Karpas-422 (cell line): ENCODE data around the gene MAP7D1. TPM values are rescaled to one million over a fixed set of nuclear protein-coding genes. Genes with fewer than 3 reads are reported as not detected.

ENCODE experiments used
- DNase-seq: peaks from one replicate; pipeline ENCODE4 v3.0.0-alpha.2; 2015
- H2AFZ ChIP-seq: fragments of 200-600 bp; sonication (generic); 2 replicates; pipeline ENCODE4 v1.6.1; 2014; ENCODE audit warnings: antibody characterized with exemption, low read length, mixed read lengths
- H3K27ac ChIP-seq: fragments of 200-600 bp; sonication (generic); 2 replicates; pipeline ENCODE4 v1.5.1; 2014; ENCODE audit warnings: mild to moderate bottlenecking, low read length, moderate library complexity
- H3K27me3 ChIP-seq: fragments of 200-600 bp; sonication (generic); 2 replicates; pipeline ENCODE4 v1.6.1; 2014; ENCODE audit warnings: low read length, mixed read lengths
- H3K36me3 ChIP-seq: fragments of 200-600 bp; sonication (generic); 2 replicates; pipeline ENCODE4 v1.6.1; 2014; ENCODE audit warnings: low read length, mixed read lengths; ENCODE audit not compliant: insufficient read depth
- H3K4me1 ChIP-seq: fragments of 200-600 bp; sonication (generic); 2 replicates; pipeline ENCODE4 v1.6.1; 2014; ENCODE audit warnings: mild to moderate bottlenecking, low read length, mixed read lengths
- H3K4me2 ChIP-seq: fragments of 200-600 bp; sonication (generic); 2 replicates; pipeline ENCODE4 v1.6.1; 2014; ENCODE audit warnings: low read length, low read depth, mild to moderate bottlenecking; ENCODE audit not compliant: poor library complexity, severe bottlenecking
- H3K4me3 ChIP-seq: fragments of 200-600 bp; sonication (generic); 2 replicates; pipeline ENCODE4 v1.5.1; 2014; ENCODE audit warnings: mild to moderate bottlenecking, antibody characterized with exemption, low read length, mixed read lengths
- H3K79me2 ChIP-seq: fragments of 200-600 bp; sonication (generic); 2 replicates; pipeline ENCODE4 v1.6.1; 2014; ENCODE audit warnings: mild to moderate bottlenecking, low read length, mixed read lengths
- H3K9ac ChIP-seq: fragments of 200-600 bp; sonication (generic); 2 replicates; pipeline ENCODE4 v1.6.0; 2014; ENCODE audit warnings: low read length
- H3K9me2 ChIP-seq: fragments of 200-600 bp; sonication (generic), shearing (Covaris generic); replicated peaks from 2 replicates; pipeline ENCODE4 v1.6.0; 2014; ENCODE audit warnings: mild to moderate bottlenecking, low read length, moderate library complexity; ENCODE audit not compliant: insufficient read depth
- H3K9me3 ChIP-seq: fragments of 300-700, 200-600 bp; sonication (generic); 2 replicates; pipeline ENCODE4 v1.6.1; 2014; ENCODE audit warnings: low read length, mixed read lengths
- H4K20me1 ChIP-seq: fragments of 200-600 bp; sonication (generic); 2 replicates; pipeline ENCODE4 v1.6.1; 2014; ENCODE audit warnings: mild to moderate bottlenecking, antibody characterized with exemption, low read length, low read depth; ENCODE audit not compliant: insufficient read depth
- total RNA-seq: library from RNA; depleted of rRNA; stranded (reverse); fragments of >200 nt; shearing (Covaris generic); gene quantifications from 2 replicates; pipeline ENCODE4 v1.2.3, GENCODE V29; 2014; ENCODE audit warnings: low replicate concordance

The MAP7D1 gene
- total RNA-seq, 1 experiment from 2014 or later, result 24.1 TPM

- Histone ChIP-seq H3K27ac (no peak overlapping the region), H3K79me2 (no peaks in the 10 kb centered on the region), H3K4me2 (no peak overlapping the region), H3K9me3 (no peaks in the 10 kb centered on the region), H3K9ac (no peak overlapping the region), H3K4me3 (no peak overlapping the region), H3K4me1 (no peaks in the 10 kb centered on the region), H3K36me3 (peaks cover 7% of the 10 kb centered on the region; the same call in 1 of the 2 replicates), H2AFZ (no peak overlapping the region), H4K20me1 (no peaks in the 10 kb centered on the region), H3K9me2 (no peaks in the 10 kb centered on the region), H3K27me3 (no peaks in the 10 kb centered on the region)
- DNase-seq, result no peak
Observed at GRCh38 chr1:36133484-36133883, 22.5 kb upstream of the MAP7D1 start.

GRCh38 chr1:36134031-36134430 is 21.9 kb upstream of the MAP7D1 start:
- Histone ChIP-seq H3K27me3 (no peaks in the 10 kb centered on the region), H3K4me3 (no peak overlapping the region), H4K20me1 (no peaks in the 10 kb centered on the region), H3K4me2 (no peak overlapping the region), H2AFZ (no peak overlapping the region), H3K9me3 (no peaks in the 10 kb centered on the region), H3K79me2 (no peaks in the 10 kb centered on the region), H3K27ac (no peak overlapping the region), H3K36me3 (peaks cover 8% of the 10 kb centered on the region; the same call in 1 of the 2 replicates), H3K4me1 (no peaks in the 10 kb centered on the region), H3K9me2 (no peaks in the 10 kb centered on the region), H3K9ac (no peak overlapping the region)
- DNase-seq, result no peak

GRCh38 chr1:36134505-36135329 is 21.2 kb upstream of the MAP7D1 start:
- Histone ChIP-seq H3K27me3 (no peaks in the 10 kb centered on the region), H4K20me1 (peaks cover 1% of the 10 kb centered on the region; the same call in 1 of the 2 replicates), H3K9me2 (no peaks in the 10 kb centered on the region), H3K79me2 (peaks cover 4% of the 10 kb centered on the region), H3K36me3 (peaks cover 13% of the 10 kb centered on the region), H3K9me3 (no peaks in the 10 kb centered on the region), H3K4me1 (no peaks in the 10 kb centered on the region), H3K4me3 (no peak overlapping the region), H3K9ac (no peak overlapping the region), H2AFZ (no peak overlapping the region), H3K27ac (no peak overlapping the region), H3K4me2 (no peak overlapping the region)
- DNase-seq, result peak; percentile 75

- no peak for DNase-seq
- Histone ChIP-seq H4K20me1 (peaks cover 6% of the 10 kb centered on the region; the same call in 1 of the 2 replicates), H3K27me3 (no peaks in the 10 kb centered on the region), H2AFZ (no peak overlapping the region), H3K36me3 (peaks cover 16% of the 10 kb centered on the region), H3K9me3 (no peaks in the 10 kb centered on the region), H3K27ac (no peak overlapping the region), H3K9ac (no peak overlapping the region), H3K79me2 (peaks cover 10% of the 10 kb centered on the region), H3K9me2 (no peaks in the 10 kb centered on the region), H3K4me3 (no peak overlapping the region), H3K4me2 (no peak overlapping the region), H3K4me1 (no peaks in the 10 kb centered on the region)
Observed at GRCh38 chr1:36135330-36135667, 20.7 kb upstream of the MAP7D1 start.

GRCh38 chr1:36135796-36136195 is 20.2 kb upstream of the MAP7D1 start:
- H3K27ac ChIP-seq, result no peak overlapping the region
- no peaks in the 10 kb centered on the region for H3K9me2 ChIP-seq
- no peaks in the 10 kb centered on the region for H3K9me3 ChIP-seq
- peaks cover 13% of the 10 kb centered on the region for H3K79me2 ChIP-seq
- H3K9ac ChIP-seq, result no peak overlapping the region
- peaks cover 16% of the 10 kb centered on the region for H3K36me3 ChIP-seq
- H2AFZ ChIP-seq, result no peak overlapping the region
- no peak overlapping the region for H3K4me3 ChIP-seq
- no peaks in the 10 kb centered on the region for H3K27me3 ChIP-seq
- DNase-seq, result no peak
- no peak overlapping the region for H3K4me2 ChIP-seq
- H4K20me1 ChIP-seq, result peaks cover 6% of the 10 kb centered on the region; the same call in 1 of the 2 replicates
- H3K4me1 ChIP-seq, result no peaks in the 10 kb centered on the region

GRCh38 chr1:36136535-36136934 is 19.4 kb upstream of the MAP7D1 start:
- H3K9ac ChIP-seq, result no peak overlapping the region

GRCh38 chr1:36137226-36137625 is 18.7 kb upstream of the MAP7D1 start:
- Histone ChIP-seq H3K36me3 (peaks cover 16% of the 10 kb centered on the region), H3K79me2 (peaks cover 23% of the 10 kb centered on the region), H3K4me1 (no peaks in the 10 kb centered on the region), H3K9me3 (no peaks in the 10 kb centered on the region), H2AFZ (no peak overlapping the region), H3K4me3 (no peak overlapping the region), H4K20me1 (peaks cover 6% of the 10 kb centered on the region; the same call in 1 of the 2 replicates), H3K4me2 (no peak overlapping the region), H3K27ac (no peak overlapping the region), H3K27me3 (no peaks in the 10 kb centered on the region), H3K9me2 (no peaks in the 10 kb centered on the region), H3K9ac (no peak overlapping the region)
- DNase-seq, result no peak

More at GRCh38 chr1:36136535-36136934, 19.4 kb upstream of the MAP7D1 start:
- no peak overlapping the region for H3K27ac ChIP-seq
- H3K36me3 ChIP-seq, result peaks cover 16% of the 10 kb centered on the region
- H3K4me2 ChIP-seq, result no peak overlapping the region
- peaks cover 19% of the 10 kb centered on the region for H3K79me2 ChIP-seq
- no peaks in the 10 kb centered on the region for H3K4me1 ChIP-seq
- peaks cover 6% of the 10 kb centered on the region; the same call in 1 of the 2 replicates for H4K20me1 ChIP-seq
- H3K9me2 ChIP-seq, result no peaks in the 10 kb centered on the region
- DNase-seq, result no peak
- H3K27me3 ChIP-seq, result no peaks in the 10 kb centered on the region
- no peak overlapping the region for H3K4me3 ChIP-seq
- H2AFZ ChIP-seq, result no peak overlapping the region
- no peaks in the 10 kb centered on the region for H3K9me3 ChIP-seq

- Histone ChIP-seq H2AFZ (no peak overlapping the region), H3K9me3 (no peaks in the 10 kb centered on the region), H3K36me3 (peaks cover 16% of the 10 kb centered on the region), H3K4me1 (no peaks in the 10 kb centered on the region), H3K9me2 (no peaks in the 10 kb centered on the region), H3K27ac (no peak overlapping the region), H3K9ac (no peak overlapping the region), H3K79me2 (peaks cover 29% of the 10 kb centered on the region), H4K20me1 (peaks cover 6% of the 10 kb centered on the region; the same call in 1 of the 2 replicates), H3K4me3 (no peak overlapping the region), H3K4me2 (no peak overlapping the region), H3K27me3 (no peaks in the 10 kb centered on the region)
- DNase-seq, result no peak
Observed at GRCh38 chr1:36137776-36138175, 18.2 kb upstream of the MAP7D1 start.
